ENCODE data around the gene GRID2.
"Not testable (repeated sequence)": the region's sequence is repeated elsewhere in the genome, so short reads cannot be mapped to it uniquely, and the experiment has no call there.

The GRID2 gene

DNA sequence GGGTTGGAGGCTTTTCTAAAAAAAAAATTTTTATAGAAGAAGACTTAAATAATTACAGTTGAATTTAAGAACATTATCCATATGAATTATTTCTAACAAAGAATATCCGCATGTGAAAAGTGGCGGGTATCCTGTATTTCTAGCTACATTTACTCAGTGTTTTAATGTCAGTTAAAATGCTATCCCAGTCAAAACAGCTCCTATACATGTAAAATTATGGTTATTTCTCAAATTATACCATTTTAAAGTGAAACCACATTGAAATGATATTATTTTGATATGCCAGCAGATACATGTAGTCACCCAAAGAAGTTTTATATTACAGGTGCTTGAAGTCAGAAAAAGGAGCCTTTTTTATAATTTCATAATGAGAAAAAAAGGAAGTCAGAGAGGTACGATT, 1356.3 kb downstream of the GRID2 start:
- no peak for DNase-seq (ENCODE audit: low read depth, low spot score)

DNA sequence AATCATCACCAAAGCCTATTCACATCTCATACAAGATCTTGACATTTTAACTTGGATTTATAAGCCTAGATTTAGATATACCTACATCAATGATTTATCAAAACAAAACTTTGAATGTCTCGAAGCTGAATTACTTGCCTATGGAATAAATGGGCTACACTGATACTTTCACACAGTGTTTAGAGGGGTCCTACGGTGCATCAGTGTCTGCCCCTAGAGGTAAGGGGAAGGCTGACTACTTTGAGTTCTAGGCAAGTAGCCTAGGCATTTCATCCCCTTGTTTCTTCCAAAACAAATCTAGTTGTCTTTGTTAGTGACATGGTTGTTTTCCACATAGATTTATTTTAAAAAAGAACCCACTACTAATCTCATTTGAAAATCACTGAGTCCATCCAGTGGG, 1366.7 kb downstream of the GRID2 start:
- no peak for DNase-seq (ENCODE audit: low read depth, low spot score)

DNA sequence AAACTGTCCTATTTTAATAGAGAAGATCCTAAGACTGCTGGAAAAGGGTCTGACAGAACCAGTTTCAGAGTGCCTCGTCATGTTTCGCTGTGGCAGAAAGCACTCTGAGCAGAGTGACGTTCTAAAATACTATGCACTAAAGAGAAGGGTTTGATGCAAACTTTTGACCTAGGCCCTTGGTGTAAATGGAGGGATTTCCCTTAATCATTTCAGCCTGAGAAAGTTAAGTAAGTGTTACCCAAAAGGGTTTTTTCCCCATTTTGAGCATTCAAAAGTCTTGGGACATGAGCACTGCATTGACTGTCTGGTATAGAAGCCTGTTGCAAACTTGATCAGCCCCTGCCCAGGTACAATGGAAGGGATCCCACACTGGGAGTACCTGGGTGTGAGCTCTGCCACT, 1367.3 kb downstream of the GRID2 start:
- DNase-seq (ENCODE audit: low read depth, low spot score), result no peak

DNA sequence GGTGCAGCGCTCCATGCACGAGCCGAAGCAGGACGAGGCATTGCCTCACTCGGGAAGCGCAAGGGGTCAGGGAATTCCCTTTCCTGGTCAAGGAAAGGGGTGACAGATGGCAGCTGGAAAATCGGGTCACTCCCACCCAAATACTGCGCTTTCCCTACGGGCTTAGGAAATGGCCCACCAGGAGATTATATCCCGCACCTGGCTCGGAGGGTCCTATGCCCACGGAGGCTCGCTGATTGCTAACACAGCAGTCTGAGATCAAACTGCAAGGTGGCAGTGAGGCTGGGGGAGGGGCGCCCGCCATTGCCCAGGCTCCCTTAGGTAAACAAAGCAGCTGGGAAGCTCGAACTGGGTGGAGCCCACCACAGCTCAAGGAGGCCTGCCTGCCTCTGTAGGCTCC, 1373.2 kb downstream of the GRID2 start:
- DNase-seq (ENCODE audit: low read depth, low spot score), result not testable (repeated sequence)

DNA sequence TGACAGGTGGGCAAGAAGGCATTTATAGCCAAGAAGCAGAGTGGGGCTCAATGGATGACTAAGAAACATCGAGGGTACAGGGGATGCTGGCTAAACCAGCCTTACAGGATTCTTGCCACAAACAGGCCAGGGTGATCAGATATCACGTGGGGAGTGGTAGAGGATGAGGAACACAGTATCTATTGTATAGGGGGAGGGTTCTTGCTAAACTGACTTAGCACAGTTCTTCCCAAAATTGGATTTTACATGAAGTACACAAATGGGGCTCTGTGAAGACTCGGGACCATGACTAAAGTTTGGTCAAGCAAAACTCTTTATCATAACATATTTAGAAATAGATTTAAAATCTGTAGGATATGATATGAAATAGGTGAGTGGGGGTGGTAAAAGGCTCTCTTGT, 1380.8 kb downstream of the GRID2 start:
- DNase-seq (ENCODE audit: low read depth, low spot score), result no peak

DNA sequence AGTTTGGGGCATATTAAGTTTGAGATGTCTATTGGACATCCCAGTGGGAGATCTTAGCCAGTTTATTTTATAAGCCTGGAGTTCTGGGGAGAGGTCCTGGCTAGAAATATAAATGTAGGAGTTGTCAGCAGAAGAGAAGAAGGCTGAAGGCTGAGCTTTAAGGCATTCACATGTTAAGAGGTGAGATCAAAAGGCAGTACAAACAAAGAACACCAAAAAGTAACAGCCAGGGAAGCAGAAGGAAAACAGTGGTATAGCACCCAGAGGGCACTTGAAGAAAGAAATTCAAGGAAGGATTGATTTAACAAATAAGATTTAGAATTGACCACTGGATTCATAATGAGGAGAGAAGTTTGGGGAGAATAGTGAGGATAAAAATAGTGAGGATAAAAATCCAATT, 1383.5 kb downstream of the GRID2 start:
- DNase-seq (ENCODE audit: low read depth, low spot score), result no peak

DNA sequence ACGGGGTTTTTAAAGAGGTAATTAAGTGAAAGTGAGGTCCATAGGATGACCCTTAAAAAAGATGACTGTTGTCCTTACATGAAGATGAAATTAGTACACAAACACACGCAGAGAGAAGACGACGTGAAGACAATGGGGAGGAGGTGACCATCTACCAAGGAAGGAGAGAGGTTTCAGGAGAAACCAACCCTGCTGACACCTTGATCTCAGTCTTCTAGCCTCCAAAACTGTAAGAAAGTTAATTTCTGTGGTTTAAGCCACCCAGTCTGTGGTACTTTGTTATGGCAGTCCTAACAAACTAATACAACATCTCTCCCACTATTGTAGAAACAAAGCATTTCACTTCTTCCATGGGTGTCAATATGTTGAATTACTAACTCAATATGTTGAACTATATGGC, 1385.2 kb downstream of the GRID2 start:
- no peak for DNase-seq (ENCODE audit: low read depth, low spot score)

DNA sequence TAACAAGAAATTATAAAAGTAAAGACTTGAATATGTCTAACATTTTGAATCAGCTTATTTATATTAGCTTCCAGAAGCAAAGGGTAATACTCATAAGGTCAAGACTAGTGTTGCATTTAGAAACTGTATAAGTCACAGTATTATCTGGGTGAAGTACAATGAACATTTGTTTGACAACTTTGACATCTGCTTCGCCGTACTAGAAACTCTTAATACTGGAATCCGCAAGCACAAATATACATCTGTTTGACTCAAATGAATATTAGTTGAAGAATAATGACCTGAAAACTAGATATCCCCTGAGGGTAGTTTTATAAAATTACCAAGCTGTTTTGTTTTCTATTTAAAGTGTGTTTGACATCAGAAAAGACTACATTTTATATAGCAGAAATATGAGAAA, 1389.4 kb downstream of the GRID2 start:
- DNase-seq (ENCODE audit: low read depth, low spot score), result no peak

DNA sequence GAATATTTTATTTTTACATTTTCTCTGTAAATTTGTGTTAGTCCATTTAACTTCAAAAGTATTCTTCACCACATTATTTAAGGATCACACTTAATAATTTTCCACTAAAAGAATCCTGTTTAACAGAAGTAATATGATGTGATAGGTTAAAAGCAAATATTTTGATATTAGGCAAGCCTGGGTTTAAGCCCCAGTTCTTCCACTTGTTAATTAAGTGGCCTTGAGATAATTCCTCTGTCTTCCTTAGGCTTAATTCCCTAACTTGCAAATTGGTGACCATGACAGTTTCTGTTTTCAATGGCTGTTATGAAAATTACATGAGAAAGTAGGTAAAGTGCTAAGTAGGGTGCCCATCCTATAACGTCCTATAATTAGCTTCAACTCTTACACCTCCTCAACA, 1394.9 kb downstream of the GRID2 start:
- no peak for DNase-seq (ENCODE audit: low read depth, low spot score)

DNA sequence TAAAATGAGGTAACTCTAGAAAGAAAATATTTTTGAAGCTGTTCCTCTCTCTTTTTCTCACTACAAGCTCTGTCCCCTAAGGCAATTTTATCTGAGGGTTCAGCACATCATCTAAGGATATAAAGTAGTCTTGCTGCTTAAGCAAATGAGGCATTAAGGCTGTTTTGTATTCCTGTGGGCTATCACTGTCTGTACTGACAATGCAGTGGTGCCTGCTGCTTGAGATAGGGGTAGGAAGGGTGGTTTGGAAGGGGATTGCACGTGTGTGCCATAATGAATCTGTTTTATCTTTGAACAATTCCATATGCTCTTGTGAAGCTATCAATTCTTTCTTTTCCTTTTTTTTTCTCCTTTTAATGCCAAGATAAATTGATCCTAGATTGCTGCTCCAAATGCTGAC, 1396.8 kb downstream of the GRID2 start:
- DNase-seq (ENCODE audit: low read depth, low spot score), result no peak

DNA sequence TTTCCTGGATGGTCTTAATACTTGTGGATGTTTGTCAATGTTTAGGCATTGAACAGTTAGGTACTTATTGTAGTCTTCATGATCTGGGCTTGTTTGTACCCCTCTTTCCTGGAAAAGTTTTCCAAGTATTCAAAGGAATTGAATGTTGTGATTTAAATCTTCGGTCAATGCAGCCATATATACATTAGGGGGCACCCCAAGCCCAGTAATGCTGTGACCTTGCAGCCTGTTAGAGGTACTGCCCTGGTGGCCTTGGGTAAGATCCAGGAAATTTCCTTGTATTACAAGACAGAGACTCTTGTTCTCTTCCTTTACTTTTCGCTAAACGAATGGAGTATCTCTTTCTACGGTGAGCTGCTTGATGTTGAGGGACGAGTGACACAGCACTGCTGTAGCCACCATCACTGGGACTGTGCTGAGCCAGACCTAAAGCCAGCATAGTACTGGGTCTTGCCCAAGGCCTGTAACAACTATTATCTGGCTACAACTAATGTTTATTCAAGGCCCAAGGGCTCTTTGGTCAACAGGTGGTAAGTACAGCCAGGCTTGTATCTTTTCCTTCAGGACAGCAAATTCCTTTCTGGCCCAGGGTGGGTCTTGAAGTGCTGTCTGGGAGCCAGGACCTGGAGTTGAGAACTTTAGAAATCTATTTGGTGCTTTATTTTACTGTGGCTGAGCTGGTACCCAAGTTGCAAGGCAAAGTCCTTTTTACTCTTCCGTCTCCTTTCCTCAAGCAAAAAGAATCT, 1406.5 kb downstream of the GRID2 start:
- DNase-seq (ENCODE audit: low read depth, low spot score), result no peak

DNA sequence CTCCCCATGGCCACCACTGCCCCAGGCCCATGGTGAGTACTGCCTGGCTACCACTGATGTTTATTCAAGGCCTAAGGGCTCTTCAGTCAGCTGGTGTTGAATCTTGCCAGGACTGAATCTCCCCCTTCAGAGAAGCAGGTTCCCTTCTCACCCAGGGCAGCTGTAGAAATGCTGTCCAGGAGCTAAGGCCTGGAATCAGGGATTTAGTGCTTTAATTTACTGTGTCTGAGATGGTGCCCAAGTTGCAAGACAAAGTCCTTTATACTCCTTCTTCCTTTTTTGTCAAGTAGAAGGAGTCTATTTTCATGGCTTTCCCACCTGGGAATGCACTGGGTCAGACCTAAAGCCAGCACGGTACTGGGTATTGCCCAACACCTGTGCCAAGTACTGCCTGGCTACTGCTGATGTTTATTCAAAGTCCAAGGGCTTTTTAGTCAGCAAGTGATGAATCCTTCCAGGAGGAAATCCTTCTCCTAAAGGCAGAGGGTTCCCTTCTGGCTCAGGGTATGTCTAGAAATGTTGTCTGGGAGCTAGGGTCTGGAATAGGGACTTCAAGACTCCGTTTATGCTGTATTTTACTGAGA, 1407.2 kb downstream of the GRID2 start:
- DNase-seq (ENCODE audit: low read depth, low spot score), result no peak

DNA sequence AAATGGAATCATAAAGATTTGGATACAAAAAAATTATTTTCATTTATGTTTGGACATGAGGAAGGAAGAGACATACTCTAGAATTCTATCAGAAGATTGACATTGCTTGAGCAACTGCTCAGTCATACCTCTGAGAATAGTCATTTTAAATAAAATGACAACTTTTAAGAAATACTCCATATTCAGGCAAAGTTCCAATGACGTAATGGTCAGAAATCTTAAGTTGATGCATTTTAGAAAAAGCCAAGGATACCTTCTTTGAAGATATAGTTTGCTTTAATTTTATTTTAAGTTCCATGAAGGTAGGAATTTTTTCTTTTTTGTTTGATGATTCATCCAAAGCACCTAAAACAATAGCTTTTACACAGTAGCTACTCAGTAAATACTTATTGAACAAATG, 1414.5 kb downstream of the GRID2 start:
- no peak for DNase-seq (ENCODE audit: low read depth, low spot score)

DNA sequence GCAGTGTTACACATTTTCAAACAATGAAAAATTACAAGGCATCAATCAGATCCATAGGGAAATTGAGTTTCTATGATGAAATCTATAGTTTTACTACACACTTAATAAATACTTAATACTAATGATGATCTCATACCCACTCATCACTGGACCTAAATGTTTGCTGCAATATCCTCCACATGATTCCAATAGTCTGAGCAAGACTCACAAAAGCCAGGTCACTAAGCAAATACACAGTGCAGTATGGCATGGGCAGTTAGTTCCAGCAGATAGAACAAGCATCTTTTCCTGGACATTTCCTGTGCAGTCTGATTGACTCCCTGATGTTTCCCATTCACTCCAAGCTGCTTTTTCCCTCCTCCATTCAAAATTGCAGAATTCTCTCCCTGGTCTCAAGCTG, 1415.8 kb downstream of the GRID2 start:
- no peak for DNase-seq (ENCODE audit: low read depth, low spot score)

DNA sequence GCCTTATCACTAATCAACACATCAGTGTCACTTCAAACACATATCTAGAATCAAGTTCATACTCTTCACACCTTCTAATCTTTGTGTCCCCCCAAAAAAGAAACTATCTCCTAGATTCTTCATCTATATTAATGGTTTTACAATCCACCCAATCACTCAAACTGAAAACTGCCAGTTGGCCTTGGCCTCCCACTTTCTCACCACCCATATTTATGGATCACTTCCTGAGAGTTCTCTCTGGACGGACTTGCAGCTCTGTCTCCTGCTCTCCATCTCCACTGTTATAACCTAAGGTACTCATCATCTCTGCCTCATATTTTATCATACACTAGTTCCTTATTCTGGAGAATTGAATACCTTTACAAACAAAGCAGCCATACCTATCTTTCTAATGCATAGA, 1418.7 kb downstream of the GRID2 start:
- DNase-seq (ENCODE audit: low read depth, low spot score), result no peak

DNA sequence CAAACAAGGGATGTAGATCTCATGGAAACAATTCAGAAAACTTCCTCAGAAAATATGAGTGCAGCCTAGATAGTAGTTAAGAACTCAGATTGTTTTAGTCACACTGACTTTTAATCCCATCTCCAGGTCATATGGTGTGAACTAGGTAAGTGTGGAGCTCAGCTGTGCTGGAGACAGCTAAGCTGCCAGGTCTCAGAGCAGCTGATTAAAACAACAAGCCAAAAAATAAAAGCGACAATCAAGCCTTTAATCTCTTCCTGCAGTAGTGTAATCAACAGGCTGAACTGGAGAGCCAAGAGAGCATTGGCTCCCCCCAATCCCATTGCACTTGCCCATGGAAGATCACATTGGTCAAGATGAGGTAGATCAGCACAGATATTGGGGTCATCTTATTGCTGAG, 1426.5 kb downstream of the GRID2 start:
- DNase-seq (ENCODE audit: low read depth, low spot score), result no peak

DNA sequence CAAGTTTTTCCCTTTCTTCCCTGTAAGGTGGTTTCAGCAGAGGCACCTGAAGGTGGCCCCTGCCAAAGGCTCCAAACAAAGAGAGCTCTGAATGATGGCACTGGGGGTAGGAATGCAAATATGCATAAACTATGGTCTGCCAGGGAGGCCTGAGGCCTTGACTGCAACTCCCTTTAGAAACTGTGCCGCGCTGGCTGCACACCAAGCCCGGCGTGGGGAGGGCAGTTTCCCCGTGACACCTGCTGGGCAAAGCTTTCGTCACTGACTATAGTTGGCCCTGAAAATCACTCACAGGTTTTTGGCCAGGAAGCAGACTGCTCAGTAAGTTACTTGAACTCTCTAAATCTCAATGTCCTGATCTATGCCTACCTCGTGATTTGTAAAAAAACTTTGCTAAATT, 1427.0 kb downstream of the GRID2 start:
- no peak for DNase-seq (ENCODE audit: low read depth, low spot score)

DNA sequence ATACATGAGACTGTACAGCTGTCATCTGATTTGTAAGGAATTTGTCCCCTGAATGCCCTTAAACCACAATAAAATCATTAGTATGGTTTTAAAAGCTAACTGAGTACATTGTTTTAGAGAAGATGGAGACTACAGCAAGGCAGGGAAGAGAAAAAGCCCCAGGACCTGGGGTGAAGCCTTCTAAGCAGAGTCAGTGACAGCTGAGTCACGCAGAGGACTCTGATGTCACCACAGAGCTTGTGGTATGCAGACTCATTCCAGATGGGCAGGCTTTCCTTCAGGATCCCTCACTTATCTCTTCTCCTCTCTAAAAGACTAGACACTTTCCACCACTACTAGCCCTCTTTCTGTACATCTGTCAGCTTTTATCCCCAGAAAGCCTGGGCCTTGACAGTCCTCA, 1427.7 kb downstream of the GRID2 start:
- DNase-seq (ENCODE audit: low read depth, low spot score), result no peak

DNA sequence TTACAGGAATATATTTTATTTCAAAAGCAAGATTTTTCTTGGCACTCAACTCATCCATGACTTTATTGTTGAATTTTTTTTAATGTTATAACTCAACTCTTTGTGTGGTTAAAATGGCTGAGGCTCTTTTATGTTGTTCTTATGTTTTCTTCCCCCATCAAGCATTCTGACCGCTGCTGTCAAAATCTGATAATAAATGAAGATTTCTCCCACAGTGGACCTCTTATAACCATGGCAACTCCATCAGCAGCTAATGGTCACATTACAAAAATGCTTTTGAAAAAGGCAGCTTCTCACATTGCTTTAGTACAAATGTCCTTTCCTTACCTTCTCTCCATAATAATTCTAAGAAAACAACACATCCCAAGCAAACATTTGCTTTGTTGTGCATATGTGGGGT, 1428.7 kb downstream of the GRID2 start:
- no peak for DNase-seq (ENCODE audit: low read depth, low spot score)

DNA sequence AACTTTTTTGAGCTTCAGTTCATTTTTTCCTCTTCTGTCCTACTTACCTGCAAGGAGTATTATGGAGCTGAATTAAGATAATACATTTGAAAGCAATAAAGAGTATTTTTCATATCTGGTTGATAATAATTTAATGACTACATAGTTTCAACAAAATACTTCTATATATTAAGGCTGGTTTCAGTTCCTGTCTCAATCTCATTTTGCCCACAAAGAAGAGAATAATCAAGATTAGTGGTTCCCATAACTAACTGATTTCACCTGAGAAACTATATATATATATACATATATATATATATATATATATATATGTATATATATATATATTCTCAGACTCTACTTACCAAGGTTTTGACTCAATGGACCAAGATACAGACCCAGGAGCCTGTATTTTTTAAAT, 1437.1 kb downstream of the GRID2 start:
- DNase-seq (ENCODE audit: low read depth, low spot score), result no peak

DNA sequence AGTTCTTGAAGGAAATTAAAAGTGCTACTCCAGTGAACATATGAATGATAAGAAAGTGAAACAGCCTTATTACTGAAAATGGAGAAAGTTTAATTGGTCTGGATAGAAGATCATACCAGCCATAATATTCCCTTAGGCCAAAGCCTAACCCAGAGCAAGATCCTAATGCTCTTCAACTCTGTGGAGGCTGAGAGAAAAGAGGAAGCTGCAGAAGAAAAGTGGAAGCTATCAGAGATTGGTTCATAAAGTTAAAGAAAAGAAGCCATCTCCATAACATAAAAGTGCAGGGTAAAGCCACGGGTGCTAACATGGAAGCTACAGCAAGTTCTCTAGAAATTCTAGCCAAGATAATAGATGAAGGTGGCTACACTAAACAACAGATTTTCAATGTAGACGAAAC, 1439.3 kb downstream of the GRID2 start:
- no peak for DNase-seq (ENCODE audit: low read depth, low spot score)

DNA sequence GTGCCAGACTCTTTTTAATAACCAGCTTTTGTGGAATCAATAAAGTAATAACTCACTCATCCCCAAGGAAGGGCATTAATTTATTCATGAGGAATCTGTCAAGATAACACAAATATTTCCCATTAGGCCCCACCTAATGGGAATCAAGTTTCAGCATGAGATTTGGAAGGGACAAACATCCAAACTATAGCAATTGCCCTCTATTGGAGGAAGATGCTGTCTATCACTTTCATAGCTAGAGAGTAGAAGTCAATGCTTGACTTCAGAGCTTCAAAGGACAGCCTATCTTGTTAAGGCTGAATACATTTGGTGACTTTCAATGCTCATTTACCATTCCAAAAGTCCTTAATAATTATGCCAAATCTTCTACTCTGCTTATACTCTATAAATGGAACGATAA, 1439.9 kb downstream of the GRID2 start:
- DNase-seq (ENCODE audit: low read depth, low spot score), result no peak

DNA sequence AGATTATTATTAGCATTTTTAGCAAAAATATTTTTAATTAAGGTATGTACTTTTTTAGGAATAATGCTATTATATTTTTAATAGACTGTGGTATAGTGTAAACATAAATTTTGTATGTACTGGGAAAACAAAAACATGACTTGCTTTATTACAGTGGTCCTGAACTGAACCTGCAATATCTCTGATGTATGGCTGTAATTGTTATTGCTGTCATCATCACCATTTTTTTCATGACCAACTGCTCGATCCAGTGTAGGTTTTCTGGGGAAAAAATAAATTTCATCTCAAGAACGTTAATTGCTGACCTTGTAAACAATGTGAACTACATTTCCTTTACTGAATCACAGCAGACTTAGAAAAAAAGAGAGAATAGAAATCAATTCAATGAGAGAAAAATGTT, 1441.2 kb downstream of the GRID2 start:
- DNase-seq (ENCODE audit: low read depth, low spot score), result no peak

DNA sequence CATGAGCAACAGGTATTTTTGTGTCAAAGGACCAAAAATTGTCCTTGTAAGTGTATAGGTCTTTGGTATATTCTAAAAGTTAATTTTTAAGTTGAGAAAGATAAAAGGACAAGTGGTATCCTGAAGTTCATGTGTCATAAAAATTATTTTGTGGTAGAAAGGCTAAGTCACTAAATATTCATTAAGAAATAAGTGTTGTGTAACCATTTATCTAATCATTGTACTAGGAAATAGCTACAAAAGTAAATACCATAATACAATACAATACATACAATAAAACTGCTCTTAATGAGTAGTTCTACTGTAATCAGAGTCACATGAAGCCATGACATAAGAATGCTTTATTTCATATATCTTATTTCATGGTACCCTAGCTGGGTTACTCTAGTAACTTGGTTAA, 1442.3 kb downstream of the GRID2 start:
- DNase-seq (ENCODE audit: low read depth, low spot score), result no peak
